ENCODE measurements around the gene KAT14. TPM values are rescaled to one million over a fixed set of nuclear protein-coding genes. Genes with fewer than 3 reads are reported as not detected.
"Not testable (repeated sequence)": the region's sequence is repeated elsewhere in the genome, so short reads cannot be mapped to it uniquely, and the experiment has no call there.

KAT14 gene
- total RNA-seq, 2 donors from 2014 or later = 7.9 to 8.8 TPM

GRCh38 chr20:18091623-18092022, 46.0 kb upstream of the KAT14 start:
- no peak for DNase-seq
- Histone ChIP-seq H3K4me1 (no peaks in the 10 kb centered on the region), H3K27ac (no peak overlapping the region), H3K4me3 (no peak overlapping the region), H3K27me3 (no peaks in the 10 kb centered on the region), H3K36me3 (replicated peaks in 1 of 2; ENCODE audit: insufficient read depth in 1 of 2, low read depth in 2 of 2) (no peaks in the 10 kb centered on the region), H3K9me3 (no peaks in the 10 kb centered on the region)
- ATAC-seq = no peak
- TF ChIP-seq POLR2A (IDR thresholded peaks at IDR 0.05) = no peak
- no peak for TF ChIP-seq CTCF (IDR thresholded peaks at IDR 0.05)
- WGBS, 2 donors = 52 to 63% methylated on average over 7 of the region's 7 CpGs
- intact Hi-C loops (cut with DNase I) = no loop called here

GRCh38 chr20:18092890-18093289, 44.8 kb upstream of the KAT14 start:
- WGBS, 2 donors = 82 to 87% methylated on average over 8 of the region's 8 CpGs
- DNase-seq = no peak
- TF ChIP-seq POLR2A (IDR thresholded peaks at IDR 0.05) (no peak), CTCF (IDR thresholded peaks at IDR 0.05) (no peak)
- H3K4me1 ChIP-seq = no peaks in the 10 kb centered on the region
- no peak overlapping the region for H3K27ac ChIP-seq
- no peaks in the 10 kb centered on the region for H3K9me3 ChIP-seq
- intact Hi-C loops (cut with DNase I) = no loop called here
- no peaks in the 10 kb centered on the region for H3K36me3 ChIP-seq (replicated peaks in 1 of 2; ENCODE audit: insufficient read depth in 1 of 2, low read depth in 2 of 2)
- no peak overlapping the region for H3K4me3 ChIP-seq
- H3K27me3 ChIP-seq = no peaks in the 10 kb centered on the region
- no peak for ATAC-seq

- WGBS, 2 donors = 55 to 75% methylated on average over 6 to 10 of the region's 10 CpGs
Observed at GRCh38 chr20:18093388-18093787, 44.3 kb upstream of the KAT14 start.

GRCh38 chr20:18094191-18094590, 43.5 kb upstream of the KAT14 start:
- H3K9me3 ChIP-seq = no peaks in the 10 kb centered on the region
- intact Hi-C loops (cut with DNase I) = no loop called here
- H3K36me3 ChIP-seq (replicated peaks in 1 of 2; ENCODE audit: insufficient read depth in 1 of 2, low read depth in 2 of 2) = no peaks in the 10 kb centered on the region
- 65 to 71% methylated on average over 5 of the region's 5 CpGs for WGBS, 2 donors
- H3K4me3 ChIP-seq = no peak overlapping the region
- H3K4me1 ChIP-seq = no peaks in the 10 kb centered on the region
- ATAC-seq = no peak
- DNase-seq = no peak
- TF ChIP-seq POLR2A (IDR thresholded peaks at IDR 0.05) = no peak
- no peak for TF ChIP-seq CTCF (IDR thresholded peaks at IDR 0.05)
- no peaks in the 10 kb centered on the region for H3K27me3 ChIP-seq
- no peak overlapping the region for H3K27ac ChIP-seq

More at GRCh38 chr20:18093388-18093787, 44.3 kb upstream of the KAT14 start:
- Histone ChIP-seq H3K9me3 (no peaks in the 10 kb centered on the region), H3K27me3 (no peaks in the 10 kb centered on the region), H3K27ac (no peak overlapping the region), H3K4me3 (no peak overlapping the region), H3K4me1 (no peaks in the 10 kb centered on the region), H3K36me3 (replicated peaks in 1 of 2; ENCODE audit: insufficient read depth in 1 of 2, low read depth in 2 of 2) (no peaks in the 10 kb centered on the region)
- intact Hi-C loops (cut with DNase I) = no loop called here
- ATAC-seq = no peak
- no peak for TF ChIP-seq POLR2A (IDR thresholded peaks at IDR 0.05)
- TF ChIP-seq CTCF (IDR thresholded peaks at IDR 0.05) = no peak
- no peak for DNase-seq

- H3K4me3 ChIP-seq; H3K9me3 ChIP-seq; H3K36me3 ChIP-seq (replicated peaks in 1 of 2; ENCODE audit: insufficient read depth in 1 of 2, low read depth in 2 of 2); DNase-seq; H3K27me3 ChIP-seq; H3K4me1 ChIP-seq; intact Hi-C loops (cut with DNase I); ATAC-seq; H3K27ac ChIP-seq: not testable (repeated sequence)
- 86 to 92% methylated on average over 11 of the region's 11 CpGs for WGBS, 2 donors
Observed at GRCh38 chr20:18100569-18100968, 37.1 kb upstream of the KAT14 start.

Data from body of pancreas (tissue), 4 donors.